HepG2 (cell line): ENCODE measurements around the gene CSTPP1. TPM values are rescaled to one million over a fixed set of nuclear protein-coding genes. Genes with fewer than 3 reads are reported as not detected.
A peak's percentile ranks its signal among the peaks of the same experiment; 100 is the strongest.

Experiments used
- EED ChIP-seq: sonication (generic); formaldehyde crosslinking; IDR thresholded peaks from 2 replicates; pipeline ENCODE4 v1.5.0; 2020; ENCODE audit warnings: mild to moderate bottlenecking, missing genetic modification reagents
- FOXM1 ChIP-seq: sonication (generic); formaldehyde crosslinking; IDR thresholded peaks from 2 replicates; pipeline ENCODE4 v1.5.0; 2020; ENCODE audit warnings: missing genetic modification reagents
- HOXA3 ChIP-seq: sonication (generic); formaldehyde crosslinking; IDR thresholded peaks from 2 replicates; pipeline ENCODE4 v1.5.0; 2020; ENCODE audit warnings: missing genetic modification reagents
- KMT2A ChIP-seq: sonication (generic); formaldehyde crosslinking; IDR thresholded peaks from 2 replicates; pipeline ENCODE4 v1.4.0; 2020; ENCODE audit warnings: missing genetic modification reagents
- RXRA ChIP-seq: sonication (generic); formaldehyde crosslinking; IDR thresholded peaks from 2 replicates; pipeline ENCODE4 v1.5.1; 2020; ENCODE audit warnings: missing genetic modification reagents
- SNAI1 ChIP-seq: sonication (generic); formaldehyde crosslinking; IDR thresholded peaks from 2 replicates; pipeline ENCODE4 v1.5.0; 2020; ENCODE audit warnings: mild to moderate bottlenecking, missing genetic modification reagents, borderline replicate concordance
- SRSF1 ChIP-seq: fragments of 200-400 bp; formaldehyde crosslinking; optimal IDR thresholded peaks from 2 replicates; pipeline ENCODE3; 2017; ENCODE audit warnings: mild to moderate bottlenecking, low read depth, low read length, moderate library complexity
- YY1 ChIP-seq: IDR thresholded peaks from 2 replicates; pipeline ENCODE4 v1.6.1; 2011; ENCODE audit warnings: low read length, low read depth, moderate library complexity, mild to moderate bottlenecking; ENCODE audit not compliant: insufficient read depth, insufficient replicate concordance
- ZBTB7B ChIP-seq: sonication (generic); formaldehyde crosslinking; IDR thresholded peaks from 2 replicates; pipeline ENCODE4 v1.4.0; 2020; ENCODE audit warnings: missing genetic modification reagents
- ZNF205 ChIP-seq: IDR thresholded peaks from 2 replicates; pipeline ENCODE4 v1.6.1; 2018; ENCODE audit warnings: missing biosample characterization, missing genetic modification reagents
- ZNF253 ChIP-seq: sonication (generic); formaldehyde crosslinking; IDR thresholded peaks from 2 replicates; pipeline ENCODE4 v1.8.0; 2022; ENCODE audit warnings: mild to moderate bottlenecking, missing genetic modification reagents, borderline replicate concordance
- ZNF333 ChIP-seq: sonication (generic); formaldehyde crosslinking; IDR thresholded peaks from 2 replicates; pipeline ENCODE4 v1.4.0; 2020; ENCODE audit warnings: mild to moderate bottlenecking, missing genetic modification reagents, borderline replicate concordance
- ZNF749 ChIP-seq: sonication (generic); formaldehyde crosslinking; IDR thresholded peaks from 2 replicates; pipeline ENCODE4 v1.8.0; 2022; ENCODE audit warnings: mild to moderate bottlenecking, missing genetic modification reagents, moderate library complexity, borderline replicate concordance
- polyA plus RNA-seq, 8 experiments: library from polyadenylated mRNA; depleted of rRNA in 3 of 8; stranded (reverse) in 7 of 8; unstranded in 1 of 8; fragments of >200 nt; fragmentation: Illumina TruSeq in 4 of 8; extraction: Trizol in 4 of 8; gene quantifications; 2 replicates each; pipeline versions ENCODE4 v1.2.1 to v1.2.3, GENCODE V29; 2011 to 2016; ENCODE audit warnings: low read depth in 4 of 8, missing spikeins in 1 of 8, mixed read lengths in 1 of 8; ENCODE audit not compliant: insufficient read depth in 1 of 8
- total RNA-seq, 5 experiments: library from RNA; depleted of rRNA; stranded (reverse); fragments of >200 nt; fragmentation: Illumina TruSeq; extraction: Trizol; gene quantifications; 2 replicates each; pipeline ENCODE4 v1.2.3, GENCODE V29; 2016; ENCODE audit warnings: low read depth in 1 of 5
- TF ChIP-seq, protein P1 (sequence below): sonication (generic); formaldehyde crosslinking; IDR thresholded peaks from 2 replicates; pipeline ENCODE4 v1.4.0; 2020; ENCODE audit warnings: missing genetic modification reagents, borderline replicate concordance
- TF ChIP-seq, protein P2 (sequence below): sonication (generic); formaldehyde crosslinking; IDR thresholded peaks from 2 replicates; pipeline ENCODE4 v1.4.0; 2020; ENCODE audit warnings: missing genetic modification reagents, borderline replicate concordance
- TF ChIP-seq, protein P3 (sequence below): sonication (generic); formaldehyde crosslinking; IDR thresholded peaks from 2 replicates; pipeline ENCODE4 v1.4.0; 2020; ENCODE audit warnings: missing genetic modification reagents
- TF ChIP-seq, protein P4 (sequence below): sonication (generic); formaldehyde crosslinking; IDR thresholded peaks from 2 replicates; pipeline ENCODE4 v1.4.0; 2020; ENCODE audit warnings: mild to moderate bottlenecking, missing genetic modification reagents

The CSTPP1 gene
- total and polyA plus RNA-seq, 2 of the 13 experiments (the other 11 are each of a cell fraction or from before 2014, with no cell fraction given): 12.3 to 14.6 TPM

DNA sequence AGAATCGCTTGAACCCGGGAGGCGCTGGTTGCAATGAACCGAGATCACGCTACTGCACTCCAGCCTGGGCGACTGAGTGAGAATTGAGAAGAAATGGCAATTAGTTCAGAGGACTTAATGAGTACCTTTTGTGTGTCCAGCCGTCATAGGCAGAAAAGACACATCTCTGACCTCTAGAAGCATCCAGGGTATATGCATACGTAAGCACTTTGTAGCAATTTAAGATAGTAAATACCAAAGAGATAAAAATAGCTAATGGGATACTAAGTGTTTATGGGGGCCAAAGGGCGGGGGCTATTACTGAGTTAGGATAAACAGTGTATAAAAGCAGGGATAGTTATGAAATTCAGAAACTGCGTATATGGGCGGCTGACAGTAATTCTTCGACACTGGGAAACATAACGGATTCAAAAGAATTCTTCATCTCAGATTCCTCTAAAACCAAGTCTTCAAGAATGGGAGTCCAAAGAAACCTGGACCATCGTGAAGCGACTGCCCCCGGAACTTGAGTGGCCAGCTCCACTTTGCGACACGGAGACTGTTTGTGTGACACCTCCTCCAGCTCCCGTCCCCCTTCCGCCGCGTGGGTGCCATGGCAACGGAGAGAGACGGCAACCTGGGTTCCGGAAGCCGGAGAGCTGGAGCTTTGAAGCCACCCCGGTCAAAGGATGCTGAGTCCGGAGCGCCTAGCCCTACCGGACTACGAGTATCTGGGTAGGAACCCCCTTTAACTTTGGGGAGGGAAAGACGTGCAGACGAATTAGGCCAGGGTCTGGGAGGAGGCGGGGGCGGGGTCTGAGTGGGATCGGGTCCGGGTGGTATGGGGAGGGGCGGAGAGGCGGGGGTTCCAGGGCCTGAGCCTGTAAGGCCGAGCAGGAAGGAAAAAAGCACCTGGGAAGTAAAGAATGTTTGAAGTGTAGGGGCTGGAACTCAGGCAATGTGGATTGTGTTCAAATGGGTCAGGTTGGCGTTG, at the start of gene CSTPP1 (continued):
- TF ChIP-seq FOXM1 (no peak), RXRA (0 out of 2 replicates have a peak, but pooled peaks have one; percentile 44), ZNF749 (CRISPR knock-in tag) (no peak), EED (CRISPR knock-in tag) (no peak), SRSF1 (no peak), ZNF253 (CRISPR knock-in tag) (no peak), YY1 (peak; percentile 34), HOXA3 (peak; percentile 79; the same call in 1 of the 2 replicates), ZBTB7B (CRISPR knock-in tag) (peak; percentile 67; the same call in 1 of the 2 replicates), ZNF205 (CRISPR knock-in tag) (no peak), ZNF333 (CRISPR knock-in tag) (no peak), KMT2A (CRISPR knock-in tag) (peak; percentile 80), SNAI1 (CRISPR knock-in tag) (no peak)
- TF ChIP-seq, protein P1, sequence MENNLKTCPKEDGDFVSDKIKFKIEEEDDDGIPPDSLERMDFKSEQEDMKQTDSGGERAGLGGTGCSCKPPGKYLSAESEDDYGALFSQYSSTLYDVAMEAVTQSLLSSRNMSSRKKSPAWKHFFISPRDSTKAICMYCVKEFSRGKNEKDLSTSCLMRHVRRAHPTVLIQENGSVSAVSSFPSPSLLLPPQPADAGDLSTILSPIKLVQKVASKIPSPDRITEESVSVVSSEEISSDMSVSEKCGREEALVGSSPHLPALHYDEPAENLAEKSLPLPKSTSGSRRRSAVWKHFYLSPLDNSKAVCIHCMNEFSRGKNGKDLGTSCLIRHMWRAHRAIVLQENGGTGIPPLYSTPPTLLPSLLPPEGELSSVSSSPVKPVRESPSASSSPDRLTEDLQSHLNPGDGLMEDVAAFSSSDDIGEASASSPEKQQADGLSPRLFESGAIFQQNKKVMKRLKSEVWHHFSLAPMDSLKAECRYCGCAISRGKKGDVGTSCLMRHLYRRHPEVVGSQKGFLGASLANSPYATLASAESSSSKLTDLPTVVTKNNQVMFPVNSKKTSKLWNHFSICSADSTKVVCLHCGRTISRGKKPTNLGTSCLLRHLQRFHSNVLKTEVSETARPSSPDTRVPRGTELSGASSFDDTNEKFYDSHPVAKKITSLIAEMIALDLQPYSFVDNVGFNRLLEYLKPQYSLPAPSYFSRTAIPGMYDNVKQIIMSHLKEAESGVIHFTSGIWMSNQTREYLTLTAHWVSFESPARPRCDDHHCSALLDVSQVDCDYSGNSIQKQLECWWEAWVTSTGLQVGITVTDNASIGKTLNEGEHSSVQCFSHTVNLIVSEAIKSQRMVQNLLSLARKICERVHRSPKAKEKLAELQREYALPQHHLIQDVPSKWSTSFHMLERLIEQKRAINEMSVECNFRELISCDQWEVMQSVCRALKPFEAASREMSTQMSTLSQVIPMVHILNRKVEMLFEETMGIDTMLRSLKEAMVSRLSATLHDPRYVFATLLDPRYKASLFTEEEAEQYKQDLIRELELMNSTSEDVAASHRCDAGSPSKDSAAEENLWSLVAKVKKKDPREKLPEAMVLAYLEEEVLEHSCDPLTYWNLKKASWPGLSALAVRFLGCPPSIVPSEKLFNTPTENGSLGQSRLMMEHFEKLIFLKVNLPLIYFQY: 0 out of 2 replicates have a peak, but pooled peaks have one; percentile 49
- TF ChIP-seq, protein P2, sequence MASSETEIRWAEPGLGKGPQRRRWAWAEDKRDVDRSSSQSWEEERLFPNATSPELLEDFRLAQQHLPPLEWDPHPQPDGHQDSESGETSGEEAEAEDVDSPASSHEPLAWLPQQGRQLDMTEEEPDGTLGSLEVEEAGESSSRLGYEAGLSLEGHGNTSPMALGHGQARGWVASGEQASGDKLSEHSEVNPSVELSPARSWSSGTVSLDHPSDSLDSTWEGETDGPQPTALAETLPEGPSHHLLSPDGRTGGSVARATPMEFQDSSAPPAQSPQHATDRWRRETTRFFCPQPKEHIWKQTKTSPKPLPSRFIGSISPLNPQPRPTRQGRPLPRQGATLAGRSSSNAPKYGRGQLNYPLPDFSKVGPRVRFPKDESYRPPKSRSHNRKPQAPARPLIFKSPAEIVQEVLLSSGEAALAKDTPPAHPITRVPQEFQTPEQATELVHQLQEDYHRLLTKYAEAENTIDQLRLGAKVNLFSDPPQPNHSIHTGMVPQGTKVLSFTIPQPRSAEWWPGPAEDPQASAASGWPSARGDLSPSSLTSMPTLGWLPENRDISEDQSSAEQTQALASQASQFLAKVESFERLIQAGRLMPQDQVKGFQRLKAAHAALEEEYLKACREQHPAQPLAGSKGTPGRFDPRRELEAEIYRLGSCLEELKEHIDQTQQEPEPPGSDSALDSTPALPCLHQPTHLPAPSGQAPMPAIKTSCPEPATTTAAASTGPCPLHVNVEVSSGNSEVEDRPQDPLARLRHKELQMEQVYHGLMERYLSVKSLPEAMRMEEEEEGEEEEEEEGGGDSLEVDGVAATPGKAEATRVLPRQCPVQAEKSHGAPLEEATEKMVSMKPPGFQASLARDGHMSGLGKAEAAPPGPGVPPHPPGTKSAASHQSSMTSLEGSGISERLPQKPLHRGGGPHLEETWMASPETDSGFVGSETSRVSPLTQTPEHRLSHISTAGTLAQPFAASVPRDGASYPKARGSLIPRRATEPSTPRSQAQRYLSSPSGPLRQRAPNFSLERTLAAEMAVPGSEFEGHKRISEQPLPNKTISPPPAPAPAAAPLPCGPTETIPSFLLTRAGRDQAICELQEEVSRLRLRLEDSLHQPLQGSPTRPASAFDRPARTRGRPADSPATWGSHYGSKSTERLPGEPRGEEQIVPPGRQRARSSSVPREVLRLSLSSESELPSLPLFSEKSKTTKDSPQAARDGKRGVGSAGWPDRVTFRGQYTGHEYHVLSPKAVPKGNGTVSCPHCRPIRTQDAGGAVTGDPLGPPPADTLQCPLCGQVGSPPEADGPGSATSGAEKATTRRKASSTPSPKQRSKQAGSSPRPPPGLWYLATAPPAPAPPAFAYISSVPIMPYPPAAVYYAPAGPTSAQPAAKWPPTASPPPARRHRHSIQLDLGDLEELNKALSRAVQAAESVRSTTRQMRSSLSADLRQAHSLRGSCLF (CRISPR knock-in tag): no peak
- TF ChIP-seq, protein P3, sequence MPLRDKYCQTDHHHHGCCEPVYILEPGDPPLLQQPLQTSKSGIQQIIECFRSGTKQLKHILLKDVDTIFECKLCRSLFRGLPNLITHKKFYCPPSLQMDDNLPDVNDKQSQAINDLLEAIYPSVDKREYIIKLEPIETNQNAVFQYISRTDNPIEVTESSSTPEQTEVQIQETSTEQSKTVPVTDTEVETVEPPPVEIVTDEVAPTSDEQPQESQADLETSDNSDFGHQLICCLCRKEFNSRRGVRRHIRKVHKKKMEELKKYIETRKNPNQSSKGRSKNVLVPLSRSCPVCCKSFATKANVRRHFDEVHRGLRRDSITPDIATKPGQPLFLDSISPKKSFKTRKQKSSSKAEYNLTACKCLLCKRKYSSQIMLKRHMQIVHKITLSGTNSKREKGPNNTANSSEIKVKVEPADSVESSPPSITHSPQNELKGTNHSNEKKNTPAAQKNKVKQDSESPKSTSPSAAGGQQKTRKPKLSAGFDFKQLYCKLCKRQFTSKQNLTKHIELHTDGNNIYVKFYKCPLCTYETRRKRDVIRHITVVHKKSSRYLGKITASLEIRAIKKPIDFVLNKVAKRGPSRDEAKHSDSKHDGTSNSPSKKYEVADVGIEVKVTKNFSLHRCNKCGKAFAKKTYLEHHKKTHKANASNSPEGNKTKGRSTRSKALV (CRISPR knock-in tag): no peak
- TF ChIP-seq, protein P4, sequence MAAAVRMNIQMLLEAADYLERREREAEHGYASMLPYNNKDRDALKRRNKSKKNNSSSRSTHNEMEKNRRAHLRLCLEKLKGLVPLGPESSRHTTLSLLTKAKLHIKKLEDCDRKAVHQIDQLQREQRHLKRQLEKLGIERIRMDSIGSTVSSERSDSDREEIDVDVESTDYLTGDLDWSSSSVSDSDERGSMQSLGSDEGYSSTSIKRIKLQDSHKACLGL (CRISPR knock-in tag): no peak
